Measurements from ENCODE around the gene RALGAPA2.

Gene RALGAPA2

GRCh38 chr20:20551409-20551808 lies 161.0 kb downstream of the RALGAPA2 start:
- DNase-seq (ENCODE audit: low read depth in 1 of 2, low spot score in 1 of 2) = no peak
- no peaks in the 10 kb centered on the region for H3K27me3 ChIP-seq (ENCODE audit: insufficient read depth, poor library complexity, severe bottlenecking)
- no peak overlapping the region for H3K4me3 ChIP-seq (replicated peaks; ENCODE audit: insufficient read depth, low read length)
- TF ChIP-seq POLR2AphosphoS5 (IDR thresholded peaks at IDR 0.05; ENCODE audit: low read depth) (no peak), CTCF (IDR thresholded peaks at IDR 0.05; ENCODE audit: insufficient read depth, low read length) (no peak), GABPA (IDR thresholded peaks at IDR 0.05; ENCODE audit: low read depth) (no peak), SPI1 (IDR thresholded peaks at IDR 0.05; ENCODE audit: borderline replicate concordance, low read depth) (no peak), REST (IDR thresholded peaks at IDR 0.05; ENCODE audit: insufficient replicate concordance, low read depth) (no peak)
- no peak overlapping the region for H3K27ac ChIP-seq (replicated peaks)

GRCh38 chr20:20549704-20550103 lies 162.7 kb downstream of the RALGAPA2 start:
- TF ChIP-seq GABPA (IDR thresholded peaks at IDR 0.05; ENCODE audit: low read depth) (no peak), CTCF (IDR thresholded peaks at IDR 0.05; ENCODE audit: insufficient read depth, low read length) (no peak), REST (IDR thresholded peaks at IDR 0.05; ENCODE audit: insufficient replicate concordance, low read depth) (no peak)
- H3K27me3 ChIP-seq (ENCODE audit: insufficient read depth, poor library complexity, severe bottlenecking) = no peaks in the 10 kb centered on the region
- H3K27ac ChIP-seq (replicated peaks) = no peak overlapping the region
- no peak overlapping the region for H3K4me3 ChIP-seq (replicated peaks; ENCODE audit: insufficient read depth, low read length)
- no peak for DNase-seq (ENCODE audit: low read depth in 1 of 2, low spot score in 1 of 2)

GRCh38 chr20:20549267-20549612 lies 163.2 kb downstream of the RALGAPA2 start:
- no peaks in the 10 kb centered on the region for H3K27me3 ChIP-seq (ENCODE audit: insufficient read depth, poor library complexity, severe bottlenecking)
- DNase-seq (ENCODE audit: low read depth in 1 of 2, low spot score in 1 of 2) = no peak
- TF ChIP-seq REST (IDR thresholded peaks at IDR 0.05; ENCODE audit: insufficient replicate concordance, low read depth) = no peak
- H3K4me3 ChIP-seq (replicated peaks; ENCODE audit: insufficient read depth, low read length) = no peak overlapping the region
- H3K27ac ChIP-seq (replicated peaks) = no peak overlapping the region

Measured in HL-60 (cell line).